ENCODE results near the gene SSC5D.

Gene SSC5D

GRCh38 chr19:55567708-55568328 lies 79.6 kb downstream of the SSC5D start:
- no peak for DNase-seq

Measured in activated CD4-positive, alpha-beta T cell treated with anti-CD3 and anti-CD28 coated beads, Interleukin-2, amount 50 U/mL, for 4 hours (primary cell).